WTC11 (cell line): Measurements from ENCODE around the gene TMEM256.

Experiments used
- ARID4B ChIP-seq: sonication (generic); formaldehyde crosslinking; IDR thresholded peaks from 2 replicates; pipeline ENCODE4 v1.8.0; 2023; ENCODE audit warnings: missing genetic modification reagents, mild to moderate bottlenecking, borderline replicate concordance
- ATF6 ChIP-seq: sonication (generic); formaldehyde crosslinking; IDR thresholded peaks from 2 replicates; pipeline ENCODE4 v1.8.1; 2023; ENCODE audit warnings: mild to moderate bottlenecking, missing genetic modification reagents

- TF ChIP-seq ATF6 (CRISPR knock-in tag) (no peak), ARID4B (CRISPR knock-in tag) (peak; percentile 47; the same call in 1 of the 2 replicates)
These were observed 41.1 kb upstream of the TMEM256 start, which contains the start of gene CHRNB1 for GRCh38 chr17:7444682-7445618.
